Fibroblast of villous mesenchyme (primary cell): Measurements from ENCODE around the gene TRAF7. TPM values are rescaled to one million over a fixed set of nuclear protein-coding genes. Genes with fewer than 3 reads are reported as not detected.

Source experiments
- DNase-seq: peaks from one replicate; pipeline ENCODE4 v3.0.0-alpha.2; 2010; ENCODE audit warnings: low read depth
- H3K4me3 ChIP-seq: 2 replicates; pipeline ENCODE4 v1.5.1; 2011; ENCODE audit warnings: low read depth, mild to moderate bottlenecking, low read length
- total RNA-seq: library from RNA; depleted of rRNA; stranded (reverse); fragments of >200 nt; gene quantifications from 2 replicates; pipeline ENCODE4 v1.2.3, GENCODE V29; 2012
- TF ChIP-seq, protein P1 (sequence below): IDR thresholded peaks from 2 replicates; pipeline ENCODE4 v1.5.1; 2012; ENCODE audit warnings: low read depth, mild to moderate bottlenecking, low read length; ENCODE audit not compliant: insufficient read depth

The TRAF7 gene
- total RNA-seq, 1 donor, result 62.6 TPM

DNA sequence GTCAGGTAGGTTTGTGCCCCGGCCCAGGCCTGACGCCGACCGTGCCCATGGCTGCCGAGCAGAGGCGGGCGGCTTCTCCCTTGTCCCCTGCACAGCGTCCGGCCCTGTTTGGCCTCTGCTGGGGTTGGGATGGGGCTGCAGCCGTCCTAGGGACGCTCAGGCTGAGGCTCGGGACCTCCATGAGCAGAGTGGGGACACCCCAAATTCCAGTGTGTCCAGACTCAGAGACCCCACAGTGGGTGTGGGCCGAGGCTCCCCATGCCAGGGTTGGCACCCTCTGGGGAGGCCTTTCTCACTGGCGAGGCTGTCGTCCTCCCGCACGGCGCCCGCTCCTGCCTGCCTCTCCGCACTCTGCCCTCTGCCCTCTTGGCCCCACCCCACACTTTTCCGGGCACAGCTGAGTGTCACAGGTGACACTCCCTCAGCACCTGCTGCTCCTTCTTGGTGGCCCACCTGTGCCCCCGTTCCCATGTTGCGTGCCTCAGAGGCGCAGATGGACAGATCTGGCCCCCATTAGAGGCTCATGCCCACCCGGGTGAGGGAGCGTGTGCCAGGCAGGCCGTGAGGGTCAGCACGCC lies 16.1 kb downstream of the TRAF7 start:
- no peak overlapping the region for H3K4me3 ChIP-seq
- no peak for DNase-seq
- TF ChIP-seq, protein P1, sequence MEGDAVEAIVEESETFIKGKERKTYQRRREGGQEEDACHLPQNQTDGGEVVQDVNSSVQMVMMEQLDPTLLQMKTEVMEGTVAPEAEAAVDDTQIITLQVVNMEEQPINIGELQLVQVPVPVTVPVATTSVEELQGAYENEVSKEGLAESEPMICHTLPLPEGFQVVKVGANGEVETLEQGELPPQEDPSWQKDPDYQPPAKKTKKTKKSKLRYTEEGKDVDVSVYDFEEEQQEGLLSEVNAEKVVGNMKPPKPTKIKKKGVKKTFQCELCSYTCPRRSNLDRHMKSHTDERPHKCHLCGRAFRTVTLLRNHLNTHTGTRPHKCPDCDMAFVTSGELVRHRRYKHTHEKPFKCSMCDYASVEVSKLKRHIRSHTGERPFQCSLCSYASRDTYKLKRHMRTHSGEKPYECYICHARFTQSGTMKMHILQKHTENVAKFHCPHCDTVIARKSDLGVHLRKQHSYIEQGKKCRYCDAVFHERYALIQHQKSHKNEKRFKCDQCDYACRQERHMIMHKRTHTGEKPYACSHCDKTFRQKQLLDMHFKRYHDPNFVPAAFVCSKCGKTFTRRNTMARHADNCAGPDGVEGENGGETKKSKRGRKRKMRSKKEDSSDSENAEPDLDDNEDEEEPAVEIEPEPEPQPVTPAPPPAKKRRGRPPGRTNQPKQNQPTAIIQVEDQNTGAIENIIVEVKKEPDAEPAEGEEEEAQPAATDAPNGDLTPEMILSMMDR, result no peak

DNA sequence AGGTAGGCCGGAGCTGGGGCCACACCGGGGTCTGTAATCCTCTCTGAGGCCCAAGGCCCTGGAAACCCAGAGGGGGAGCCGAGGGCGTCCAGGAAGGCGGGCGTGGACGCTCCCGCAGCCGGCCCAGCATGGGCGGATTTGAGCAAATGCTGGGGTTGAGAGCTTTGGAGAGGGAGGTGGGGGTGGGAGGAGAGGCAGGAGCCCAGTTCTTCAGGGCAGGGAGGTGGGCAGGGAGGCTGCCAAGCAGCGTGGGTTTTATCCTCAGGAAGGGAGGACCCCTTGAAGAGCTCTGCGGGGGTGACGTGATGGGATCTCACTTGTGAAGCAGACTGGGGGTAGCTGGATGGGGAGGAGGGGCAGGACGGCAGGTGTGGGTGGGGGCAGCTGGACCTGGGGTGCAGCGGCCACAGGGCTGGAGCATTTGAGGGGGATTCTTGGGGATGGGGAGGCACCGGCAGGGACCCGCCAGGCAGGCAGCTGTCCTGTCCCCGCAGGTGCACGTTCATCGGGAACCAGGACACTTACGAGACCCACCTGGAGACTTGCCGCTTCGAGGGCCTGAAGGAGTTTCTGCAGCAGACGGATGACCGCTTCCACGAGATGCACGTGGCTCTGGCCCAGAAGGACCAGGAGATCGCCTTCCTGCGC lies 17.2 kb downstream of the TRAF7 start:
- no peak overlapping the region for H3K4me3 ChIP-seq
- no peak for DNase-seq
- TF ChIP-seq, protein P1, result no peak

DNA sequence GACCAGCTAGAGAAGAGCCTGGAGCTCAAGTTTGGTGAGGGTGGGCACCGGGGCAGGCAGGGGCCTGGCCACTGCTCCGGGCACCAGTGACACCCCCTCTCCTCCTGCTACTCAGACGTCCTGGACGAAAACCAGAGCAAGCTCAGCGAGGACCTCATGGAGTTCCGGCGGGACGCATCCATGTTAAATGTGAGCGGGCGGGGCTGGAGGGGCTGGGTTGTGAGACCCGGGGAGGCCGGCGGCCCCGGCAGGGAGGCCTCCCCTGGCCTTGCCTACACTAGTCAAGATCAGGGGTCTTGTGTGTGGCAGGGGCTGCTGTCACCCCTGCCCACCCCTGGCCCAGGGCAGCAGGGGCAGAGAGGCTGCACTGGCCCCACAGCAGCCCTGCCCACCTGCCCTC lies 17.8 kb downstream of the TRAF7 start:
- no peak overlapping the region for H3K4me3 ChIP-seq
- TF ChIP-seq, protein P1, result no peak
- DNase-seq, result no peak

DNA sequence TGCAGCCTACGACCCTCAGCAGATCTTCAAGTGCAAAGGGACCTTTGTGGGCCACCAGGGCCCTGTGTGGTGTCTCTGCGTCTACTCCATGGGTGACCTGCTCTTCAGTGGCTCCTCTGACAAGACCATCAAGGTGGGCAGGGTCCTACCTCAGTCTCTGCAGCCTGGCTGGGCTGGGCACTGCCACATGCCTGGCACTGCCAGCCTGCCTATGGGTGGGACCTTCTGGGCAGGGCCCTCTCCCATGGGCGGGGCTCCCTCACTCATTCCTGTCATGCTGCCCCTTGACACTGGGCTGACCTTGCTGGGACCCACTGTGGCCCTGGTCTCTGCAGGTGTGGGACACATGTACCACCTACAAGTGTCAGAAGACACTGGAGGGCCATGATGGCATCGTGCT lies 18.3 kb downstream of the TRAF7 start:
- DNase-seq, result no peak
- TF ChIP-seq, protein P1, result no peak

DNA sequence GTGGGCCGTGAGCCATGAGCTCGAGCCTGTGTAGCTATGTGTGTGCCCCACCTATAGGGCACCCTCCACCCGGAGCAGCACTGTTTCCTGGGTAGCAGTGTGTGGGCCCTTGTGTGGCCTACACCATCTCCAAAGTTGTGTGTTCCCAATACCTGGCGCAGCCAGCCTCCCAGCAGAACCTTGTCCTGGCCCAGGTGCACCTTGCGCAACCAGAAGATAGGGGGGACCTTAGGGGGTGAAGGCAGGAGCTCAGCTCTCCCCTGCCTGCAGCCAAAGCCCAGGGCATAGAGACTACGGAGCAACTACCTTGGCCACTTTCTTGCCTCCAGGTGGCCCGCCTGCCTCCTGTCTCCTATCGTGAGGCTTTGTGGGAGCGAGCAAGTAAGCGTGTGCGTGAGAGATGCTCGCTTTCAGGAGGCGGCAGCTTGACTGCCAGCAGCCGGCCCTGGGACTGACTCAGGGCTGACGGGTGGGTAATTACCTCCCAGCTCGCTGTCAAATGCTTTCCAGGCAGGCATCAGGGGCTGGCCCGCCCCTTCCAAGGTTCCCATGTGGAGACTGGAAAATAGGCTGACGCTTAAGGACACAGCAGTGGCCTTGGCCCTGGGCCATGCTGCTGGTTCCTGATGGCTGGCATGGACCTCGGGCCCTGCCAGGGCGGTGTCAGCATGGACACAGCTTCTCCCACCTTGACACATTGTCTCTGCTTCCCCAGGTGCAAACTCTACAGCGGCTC lies 19.0 kb downstream of the TRAF7 start:
- no peak overlapping the region for H3K4me3 ChIP-seq
- TF ChIP-seq, protein P1, result no peak

More for the DNA sequence above, 18.3 kb downstream of the TRAF7 start:
- H3K4me3 ChIP-seq, result no peak overlapping the region

DNA sequence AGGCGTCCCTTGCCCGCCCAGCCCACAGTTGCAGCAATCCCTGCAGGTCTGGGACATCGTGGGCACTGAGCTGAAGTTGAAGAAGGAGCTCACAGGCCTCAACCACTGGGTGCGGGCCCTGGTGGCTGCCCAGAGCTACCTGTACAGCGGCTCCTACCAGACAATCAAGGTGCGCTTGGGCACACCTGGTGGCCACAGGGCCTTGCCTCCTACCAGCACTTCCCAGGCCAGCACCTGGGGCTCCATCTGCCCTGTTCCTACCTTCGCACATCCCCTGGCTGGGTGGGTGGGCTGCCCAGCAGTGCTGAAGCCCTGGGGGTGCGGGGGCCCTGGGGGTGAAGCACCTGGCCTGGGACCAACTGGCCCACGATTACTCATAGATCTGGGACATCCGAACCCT lies 19.9 kb downstream of the TRAF7 start:
- TF ChIP-seq, protein P1, result no peak
- DNase-seq, result no peak
- no peak overlapping the region for H3K4me3 ChIP-seq

More for the DNA sequence above, 19.0 kb downstream of the TRAF7 start:
- no peak for DNase-seq
